ENCODE data around the gene GALNT15. TPM values are rescaled to one million over a fixed set of nuclear protein-coding genes. Genes with fewer than 3 reads are reported as not detected.

Gene GALNT15
- 100 to 1,000 TPM; 386 to 830 (median 768) TPM for total RNA-seq

- Histone ChIP-seq H3K27me3 (no peaks in the 10 kb centered on the region), H3K9me3 (no peaks in the 10 kb centered on the region), H3K4me3 (peak within 1 kb of the TSS; percentile 37 to 59 (median 47)), H3K27ac (peak within 1 kb of the TSS; percentile 51 to 92 (median 76)), H3K36me3 (peaks cover 0 to 10% (median 0%) of the 10 kb centered on the region in 3 donors), H3K4me1 (peaks cover 0 to 58% (median 10%) of the 10 kb centered on the region in 4 donors)
- peak; percentile 95 to 96 for DNase-seq (ENCODE audit: low spot score in 2 of 2)
- TF ChIP-seq EP300 (IDR thresholded peaks at IDR 0.05) (peak; percentile 80 to 98), CTCF (IDR thresholded peaks at IDR 0.05) (no peak), POLR2A (IDR thresholded peaks at IDR 0.05) (peak; percentile 64 to 75)
- 9 to 10% methylated on average over 8 of the region's 8 CpGs for WGBS, 2 donors
Measured at GRCh38 chr3:16174389-16174788, at the start of gene GALNT15. Gene GALNT15, plus strand, starts transcription at chr3:16174680. Its CDS starts 472 bp downstream, at chr3:16175152.

DNA sequence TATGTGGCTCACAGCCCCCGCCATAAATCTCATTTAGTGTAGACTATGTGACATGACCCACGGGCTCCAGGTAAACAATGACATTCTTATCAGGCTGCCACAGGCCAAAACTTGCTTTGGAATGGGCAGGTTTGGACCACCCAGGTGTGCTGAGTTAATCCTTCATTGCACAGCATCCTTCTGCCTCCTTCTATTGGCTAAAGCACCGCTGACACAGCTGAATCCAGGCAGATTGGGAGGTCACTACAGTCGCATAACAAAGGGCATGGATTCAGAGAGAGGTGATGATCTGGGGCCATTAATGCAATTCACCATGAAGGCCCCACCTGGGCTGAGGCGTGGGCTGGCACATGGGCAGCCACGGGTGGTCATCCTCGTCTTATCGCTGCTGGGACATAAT is 47.8 kb upstream of the GALNT15 start:
- WGBS, 2 donors, result 92 to 95% methylated on average over 8 of the region's 8 CpGs

DNA sequence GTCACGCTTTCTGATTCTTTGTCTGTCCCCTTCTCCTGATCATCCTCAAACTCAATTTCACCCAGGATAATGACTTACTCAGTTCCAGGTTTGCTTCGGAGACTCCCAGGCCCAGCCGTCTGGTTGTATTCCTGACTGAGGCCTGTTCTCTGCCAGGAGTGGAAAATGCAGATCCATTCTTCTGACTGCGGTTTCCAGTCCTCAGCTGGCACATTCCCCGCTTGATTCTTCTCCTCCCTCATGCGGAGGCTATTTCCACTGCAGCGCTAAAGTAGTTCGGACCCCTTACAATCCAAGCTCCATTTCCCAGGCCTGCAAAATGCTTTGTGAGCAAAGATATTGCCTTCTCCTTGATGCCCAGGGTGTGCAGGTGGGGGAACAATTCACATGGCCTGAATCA is 47.2 kb upstream of the GALNT15 start:
- no peaks in the 10 kb centered on the region for H3K9me3 ChIP-seq
- no peaks in the 10 kb centered on the region for H3K36me3 ChIP-seq
- H3K4me1 ChIP-seq, result peaks cover 0 to 9% (median 1%) of the 10 kb centered on the region in 4 donors
- H3K4me3 ChIP-seq, result no peak overlapping the region
- H3K27ac ChIP-seq, result no peak overlapping the region
- no peak for DNase-seq (ENCODE audit: low spot score in 2 of 2)
- no peak for TF ChIP-seq CTCF (IDR thresholded peaks at IDR 0.05)
- no peak for TF ChIP-seq EP300 (IDR thresholded peaks at IDR 0.05)
- no peak for TF ChIP-seq POLR2A (IDR thresholded peaks at IDR 0.05)
- WGBS, 2 donors, result 94 to 96% methylated on average over 8 of the region's 8 CpGs
- H3K27me3 ChIP-seq, result no peaks in the 10 kb centered on the region

More for the DNA sequence above, 47.8 kb upstream of the GALNT15 start:
- Histone ChIP-seq H3K27me3 (no peaks in the 10 kb centered on the region), H3K9me3 (no peaks in the 10 kb centered on the region), H3K4me3 (no peak overlapping the region), H3K4me1 (peaks cover 0 to 15% (median 4%) of the 10 kb centered on the region in 4 donors), H3K27ac (no peak overlapping the region), H3K36me3 (no peaks in the 10 kb centered on the region)
- TF ChIP-seq POLR2A (IDR thresholded peaks at IDR 0.05) (no peak), CTCF (IDR thresholded peaks at IDR 0.05) (no peak)
- DNase-seq (ENCODE audit: low spot score in 2 of 2), result no peak

- no peaks in the 10 kb centered on the region for H3K27me3 ChIP-seq
- peaks cover 0 to 9% (median under 1%) of the 10 kb centered on the region in 4 donors for H3K4me1 ChIP-seq
- H3K36me3 ChIP-seq, result no peaks in the 10 kb centered on the region
- no peak for TF ChIP-seq POLR2A (IDR thresholded peaks at IDR 0.05)
- peak in 1 of 2 donors; percentile 30 for TF ChIP-seq EP300 (IDR thresholded peaks at IDR 0.05)
- 11 to 31% methylated on average over 4 of the region's 4 CpGs for WGBS, 2 donors
- H3K9me3 ChIP-seq, result no peaks in the 10 kb centered on the region
- no peak for DNase-seq (ENCODE audit: low spot score in 2 of 2)
- H3K4me3 ChIP-seq, result no peak overlapping the region
- H3K27ac ChIP-seq, result peak overlapping the region in 3 of 4 donors; percentile 13 to 80 (median 71)
Measured at GRCh38 chr3:16130066-16130465, 44.4 kb upstream of the GALNT15 start.

GRCh38 chr3:16132190-16132589 is 42.3 kb upstream of the GALNT15 start:
- Histone ChIP-seq H3K36me3 (no peaks in the 10 kb centered on the region), H3K27me3 (no peaks in the 10 kb centered on the region), H3K9me3 (no peaks in the 10 kb centered on the region), H3K4me3 (no peak overlapping the region), H3K27ac (peak overlapping the region in 1 of 4 donors; percentile 18), H3K4me1 (peaks cover 0 to 25% (median 9%) of the 10 kb centered on the region in 4 donors)
- TF ChIP-seq EP300 (IDR thresholded peaks at IDR 0.05) (no peak), CTCF (IDR thresholded peaks at IDR 0.05) (no peak), POLR2A (IDR thresholded peaks at IDR 0.05) (no peak)
- DNase-seq (ENCODE audit: low spot score in 2 of 2), result no peak
- 72 to 83% methylated on average over 7 of the region's 7 CpGs for WGBS, 2 donors

Data from tibial nerve (tissue), 4 donors.